Stimulated activated effector memory CD8-positive, alpha-beta T cell treated with anti-CD3 and anti-CD28 coated beads, Interleukin-12 subunit alpha, Interleukin-12 subunit beta, amount 100 ng/mL, for 72 hours (primary cell): Measurements from ENCODE around the gene CLDN9.
"Not testable (repeated sequence)": the region's sequence is repeated elsewhere in the genome, so short reads cannot be mapped to it uniquely, and the experiment has no call there.

Experiments
- ATAC-seq: fragments of 150-1000 bp; cut with Tn5 transposase; 2 replicates; pipeline ENCODE4 v1.10.0; 2021
- DNase-seq, 2 donors: peaks; one replicate each; pipeline ENCODE4 v3.0.0; 2021 to 2022; ENCODE audit warnings: low spot score in 2 of 2
- H3K27ac Mint-ChIP-seq: one replicate; pipeline ENCODE4 v1.8.0; 2022; ENCODE audit warnings: mild to moderate bottlenecking, mixed read lengths
- H3K36me3 Mint-ChIP-seq: one replicate; pipeline ENCODE4 v1.8.0; 2022; ENCODE audit warnings: mild to moderate bottlenecking, mixed read lengths
- H3K4me1 Mint-ChIP-seq: one replicate; pipeline ENCODE4 v1.8.0; 2022; ENCODE audit warnings: mixed read lengths
- H3K4me3 Mint-ChIP-seq: one replicate; pipeline ENCODE4 v1.8.0; 2022; ENCODE audit warnings: mild to moderate bottlenecking, mixed read lengths
- H3K9me3 Mint-ChIP-seq: one replicate; pipeline ENCODE4 v1.8.0; 2022; ENCODE audit warnings: mixed read lengths

The CLDN9 gene

DNA sequence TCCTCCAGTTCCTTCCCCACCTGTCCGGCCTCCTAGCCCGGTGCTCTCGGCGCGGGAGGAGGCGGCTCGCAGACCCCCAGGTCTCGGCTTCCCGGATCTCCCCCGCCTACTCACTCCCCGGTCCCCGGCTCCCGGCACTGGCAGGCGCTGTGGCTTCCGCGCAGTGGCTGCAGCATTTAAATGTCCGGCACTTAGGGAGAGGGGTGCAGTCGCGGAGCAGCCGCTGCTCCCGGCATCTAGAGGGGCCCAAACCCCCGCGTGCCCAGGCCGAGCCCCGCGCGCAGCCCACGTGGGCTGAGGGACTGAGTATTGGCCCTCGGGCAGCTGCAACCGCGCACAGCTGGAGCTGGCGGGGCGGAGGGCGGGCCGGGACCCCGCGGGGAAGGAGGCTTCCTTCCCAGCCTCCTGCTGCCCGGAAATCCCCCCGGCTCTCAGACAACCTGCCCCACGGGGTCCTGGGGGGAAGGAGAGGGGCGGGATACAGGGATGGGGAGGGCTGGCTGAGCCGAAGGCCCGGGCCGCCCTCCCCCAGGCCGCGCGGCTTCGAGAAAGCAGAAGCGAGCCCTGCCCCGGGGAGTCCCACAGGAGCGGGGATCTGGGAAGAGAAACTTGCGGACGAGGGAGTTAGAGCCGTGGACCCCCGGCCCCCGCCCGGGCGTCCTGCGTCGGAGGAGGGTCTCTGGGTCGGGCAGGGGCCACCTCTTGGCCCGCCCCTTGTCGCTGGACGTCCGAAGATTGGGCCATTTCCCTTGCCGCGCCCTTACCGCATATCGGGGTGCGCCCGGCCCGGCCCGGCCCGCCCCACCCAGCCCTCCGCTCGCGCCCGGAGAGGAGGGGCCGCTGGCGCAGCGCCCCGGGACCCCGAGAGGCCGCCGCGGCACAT is 33.3 kb downstream of the CLDN9 start, which contains the start of gene MMP25:
Gene MMP25, plus strand, starts transcription at position 804 of the 883 bp plus-strand sequence. CDS start 357 bp downstream, outside the sequence.
- peak within 1 kb of the TSS; percentile 76 for H3K4me3 Mint-ChIP-seq
- H3K36me3 Mint-ChIP-seq = peaks cover 30% of the 10 kb centered on the region
- DNase-seq = peak in 1 of 2 donors; percentile 75
- peaks cover 26% of the 10 kb centered on the region for H3K4me1 Mint-ChIP-seq
- ATAC-seq = peak; percentile 57
- H3K27ac Mint-ChIP-seq = peak within 1 kb of the TSS; percentile 68
- H3K9me3 Mint-ChIP-seq = no peaks in the 10 kb centered on the region

DNA sequence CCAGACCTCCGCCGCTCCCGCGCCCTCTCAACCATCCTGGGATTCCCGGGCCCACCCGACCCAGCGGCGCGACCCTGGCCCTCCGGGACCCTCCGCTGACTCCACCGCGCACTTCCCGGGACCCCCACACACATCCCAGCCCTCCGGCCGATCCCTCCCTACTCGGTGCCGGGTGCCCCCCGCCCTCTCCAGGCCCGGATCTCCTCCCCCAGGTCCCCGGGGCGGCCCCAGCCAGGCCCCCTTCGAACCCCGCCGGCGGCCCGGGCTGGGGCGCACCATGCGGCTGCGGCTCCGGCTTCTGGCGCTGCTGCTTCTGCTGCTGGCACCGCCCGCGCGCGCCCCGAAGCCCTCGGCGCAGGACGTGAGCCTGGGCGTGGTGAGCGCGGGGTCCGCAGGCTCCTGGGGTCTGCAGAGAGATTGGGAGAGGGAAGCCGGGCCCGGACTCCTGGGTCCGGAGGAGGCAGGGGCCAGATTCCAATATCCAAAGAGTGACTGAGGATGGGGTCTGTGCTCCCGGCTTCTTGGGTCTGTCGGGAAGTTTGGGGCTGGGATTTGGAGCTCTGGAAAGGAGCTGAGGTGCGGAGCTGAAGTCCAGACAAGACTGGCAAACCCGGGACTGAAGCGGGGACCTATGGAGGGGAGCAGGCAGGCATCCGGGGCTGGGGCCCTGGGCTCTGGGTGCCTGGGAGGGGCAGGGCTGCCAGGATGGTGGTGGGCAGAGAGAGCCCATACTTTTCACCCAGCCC is 34.1 kb downstream of the CLDN9 start:
- Mint-ChIP-seq H3K27ac (peak overlapping the region; percentile 45), H3K9me3 (no peaks in the 10 kb centered on the region), H3K4me1 (peaks cover 32% of the 10 kb centered on the region), H3K36me3 (peaks cover 37% of the 10 kb centered on the region), H3K4me3 (peak overlapping the region; percentile 76)
- DNase-seq = no peak
- peak; percentile 45 for ATAC-seq

DNA sequence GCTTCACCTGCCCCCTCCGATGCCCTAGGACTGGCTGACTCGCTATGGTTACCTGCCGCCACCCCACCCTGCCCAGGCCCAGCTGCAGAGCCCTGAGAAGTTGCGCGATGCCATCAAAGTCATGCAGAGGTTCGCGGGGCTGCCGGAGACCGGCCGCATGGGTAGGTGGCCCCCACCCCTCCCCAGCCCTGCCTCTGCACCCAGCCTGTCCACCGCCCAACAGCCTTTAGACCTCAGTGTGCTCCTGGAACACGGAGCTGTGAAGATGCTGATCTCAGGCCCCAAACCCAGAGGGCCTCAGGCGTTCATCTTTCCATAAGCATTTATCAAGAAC is 34.6 kb downstream of the CLDN9 start:
- peak overlapping the region; percentile 76 for H3K4me3 Mint-ChIP-seq
- peak; percentile 9 for ATAC-seq
- DNase-seq = no peak
- H3K36me3 Mint-ChIP-seq = peaks cover 42% of the 10 kb centered on the region
- H3K27ac Mint-ChIP-seq = peak overlapping the region; percentile 45
- H3K9me3 Mint-ChIP-seq = no peaks in the 10 kb centered on the region
- peaks cover 37% of the 10 kb centered on the region for H3K4me1 Mint-ChIP-seq

DNA sequence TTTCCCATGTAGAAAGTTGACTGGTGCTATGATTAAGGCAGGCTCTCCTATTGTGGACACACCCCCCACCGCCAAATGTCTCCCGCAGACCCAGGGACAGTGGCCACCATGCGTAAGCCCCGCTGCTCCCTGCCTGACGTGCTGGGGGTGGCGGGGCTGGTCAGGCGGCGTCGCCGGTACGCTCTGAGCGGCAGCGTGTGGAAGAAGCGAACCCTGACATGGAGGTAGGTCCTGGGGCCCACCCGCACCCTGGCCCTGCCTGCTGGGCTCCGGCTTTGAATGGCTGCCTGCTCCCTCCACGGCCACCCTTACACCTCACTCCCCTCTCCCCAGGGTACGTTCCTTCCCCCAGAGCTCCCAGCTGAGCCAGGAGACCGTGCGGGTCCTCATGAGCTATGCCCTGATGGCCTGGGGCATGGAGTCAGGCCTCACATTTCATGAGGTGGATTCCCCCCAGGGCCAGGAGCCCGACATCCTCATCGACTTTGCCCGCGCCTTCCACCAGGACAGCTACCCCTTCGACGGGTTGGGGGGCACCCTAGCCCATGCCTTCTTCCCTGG is 37.3 kb downstream of the CLDN9 start:
- Mint-ChIP-seq H3K36me3 (peaks cover 59% of the 10 kb centered on the region), H3K9me3 (no peaks in the 10 kb centered on the region), H3K4me3 (no peak overlapping the region), H3K4me1 (peaks cover 49% of the 10 kb centered on the region), H3K27ac (peak overlapping the region; percentile 50)
- DNase-seq (no peak), ATAC-seq (no peak)

DNA sequence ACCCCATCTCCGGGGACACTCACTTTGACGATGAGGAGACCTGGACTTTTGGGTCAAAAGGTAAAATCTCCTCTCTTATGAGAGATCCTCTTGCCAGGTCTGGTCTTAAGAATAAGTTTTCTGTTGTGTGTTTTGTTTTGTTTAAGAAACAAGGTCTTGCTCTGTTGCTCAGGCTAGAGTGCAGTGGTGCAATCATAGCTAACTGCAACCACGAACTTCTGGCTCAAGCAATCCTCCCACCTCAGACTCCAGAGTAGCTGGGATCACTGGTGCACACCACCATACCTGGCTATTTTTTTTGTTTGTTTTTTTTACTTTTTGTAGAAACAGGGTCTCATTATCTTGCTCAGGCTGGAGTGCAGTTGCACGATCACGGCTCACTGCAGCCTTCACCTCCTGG is 37.8 kb downstream of the CLDN9 start:
- no peak for DNase-seq
- Mint-ChIP-seq H3K36me3 (peaks cover 59% of the 10 kb centered on the region), H3K4me1 (peaks cover 49% of the 10 kb centered on the region), H3K27ac (peak overlapping the region; percentile 50), H3K9me3 (no peaks in the 10 kb centered on the region), H3K4me3 (no peak overlapping the region)
- ATAC-seq = no peak

DNA sequence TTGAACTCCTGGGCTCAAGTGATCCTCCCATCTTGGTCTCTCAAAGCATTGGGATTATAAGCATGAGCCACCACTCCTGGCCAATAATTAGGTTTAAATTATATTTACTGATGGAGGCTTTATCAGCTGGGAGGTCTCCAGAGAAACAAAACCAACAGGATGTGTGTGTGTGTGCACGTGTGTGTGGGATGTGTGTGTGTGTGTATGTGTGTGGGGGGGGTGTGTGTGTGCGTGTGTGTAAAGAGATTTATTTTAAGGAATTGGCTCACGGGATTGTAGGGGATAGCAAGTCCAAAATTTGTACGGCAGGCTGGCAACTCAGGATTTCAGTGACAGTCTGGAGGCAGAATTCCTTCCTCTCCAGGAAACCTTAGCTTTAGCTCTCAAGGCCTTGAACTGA is 38.3 kb downstream of the CLDN9 start:
- DNase-seq (no peak), ATAC-seq (no peak)
- Mint-ChIP-seq H3K4me3 (no peak overlapping the region), H3K36me3 (peaks cover 62% of the 10 kb centered on the region), H3K9me3 (no peaks in the 10 kb centered on the region), H3K27ac (peak overlapping the region; percentile 50), H3K4me1 (peaks cover 54% of the 10 kb centered on the region)

DNA sequence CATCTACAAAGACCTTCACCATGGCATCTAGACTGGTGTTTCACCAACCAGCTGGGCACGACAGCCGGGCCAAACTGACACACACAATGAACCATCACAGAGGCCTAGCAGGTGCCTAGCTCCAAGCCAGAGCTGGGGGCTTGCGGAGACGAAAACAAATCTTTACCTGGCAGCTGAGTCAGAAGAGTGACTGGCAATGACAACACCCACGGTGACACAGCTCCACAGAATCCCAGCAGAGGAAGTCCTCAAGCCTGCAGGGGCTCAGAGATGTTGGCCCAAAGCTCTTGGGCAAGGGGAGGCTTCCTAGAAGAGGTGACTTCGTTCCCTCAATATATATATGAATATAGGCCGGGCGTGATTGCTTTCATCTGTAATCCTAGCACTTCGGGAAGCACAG is 38.8 kb downstream of the CLDN9 start:
- Mint-ChIP-seq H3K4me1 (peaks cover 59% of the 10 kb centered on the region), H3K4me3 (no peak overlapping the region), H3K9me3 (no peaks in the 10 kb centered on the region), H3K36me3 (peaks cover 66% of the 10 kb centered on the region), H3K27ac (no peak overlapping the region)
- no peak for ATAC-seq
- no peak for DNase-seq

DNA sequence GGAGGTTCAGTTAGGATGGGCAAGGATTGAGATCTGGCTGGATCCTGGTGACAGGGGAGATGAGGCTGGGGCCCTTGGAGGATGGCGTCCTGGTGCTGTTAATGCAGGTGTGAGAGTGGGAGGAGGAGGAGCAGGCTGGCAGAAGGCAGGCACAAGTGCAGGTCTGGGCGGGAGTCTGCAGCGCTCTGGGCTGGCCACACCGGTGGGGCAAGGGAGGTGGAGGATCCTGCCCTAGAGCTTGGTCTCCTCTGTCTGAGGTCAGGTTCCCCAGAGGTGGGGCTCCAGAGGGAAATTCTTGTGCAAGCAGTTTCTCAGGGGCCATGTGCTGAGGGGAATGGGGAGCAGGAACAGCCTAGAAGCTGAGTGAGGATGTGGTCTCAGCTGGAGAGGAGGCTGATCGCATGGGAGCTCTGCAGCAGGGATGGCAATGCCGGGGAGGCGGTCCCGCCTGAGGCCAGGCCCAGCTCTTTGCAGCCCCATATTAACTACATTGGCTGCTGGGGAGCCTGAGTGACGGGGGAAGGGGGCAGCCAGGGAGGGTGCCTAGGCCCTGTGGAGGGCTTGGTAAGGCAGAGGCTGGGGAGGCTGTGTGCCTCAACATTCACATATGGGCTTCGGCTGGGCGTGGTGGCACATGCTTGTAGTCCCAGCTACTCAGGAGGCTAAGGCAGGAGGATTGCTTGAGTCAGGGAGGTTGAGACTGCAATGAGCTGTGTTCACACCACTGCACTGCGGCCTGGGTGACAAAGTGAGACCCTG is 40.0 kb downstream of the CLDN9 start:
- Mint-ChIP-seq H3K27ac (peak overlapping the region; percentile 76), H3K4me1 (peaks cover 71% of the 10 kb centered on the region), H3K36me3 (peaks cover 73% of the 10 kb centered on the region)
- H3K4me3 Mint-ChIP-seq, DNase-seq, H3K9me3 Mint-ChIP-seq: not testable (repeated sequence)
- ATAC-seq = peak; percentile 72

DNA sequence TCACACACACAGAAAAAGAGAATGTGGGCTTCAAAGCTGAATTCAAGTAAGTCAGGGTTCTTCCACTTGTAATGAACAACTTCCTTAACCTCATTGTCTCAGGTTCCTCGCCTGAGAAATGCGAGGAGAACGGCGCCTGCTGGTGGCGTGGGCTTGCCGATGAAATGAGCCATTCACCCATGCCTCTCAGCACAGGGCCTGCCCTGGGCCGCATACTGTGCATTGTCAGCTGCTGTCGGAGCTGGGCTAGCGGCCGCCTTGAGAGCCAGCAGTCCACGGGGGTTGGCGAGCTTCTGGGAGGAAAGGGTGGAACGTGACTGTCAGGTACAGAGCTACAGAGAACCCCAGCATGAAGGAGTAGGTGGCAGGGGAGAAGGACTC is 40.6 kb downstream of the CLDN9 start:
- Mint-ChIP-seq H3K4me1 (peaks cover 67% of the 10 kb centered on the region), H3K4me3 (peak overlapping the region; percentile 77), H3K36me3 (peaks cover 70% of the 10 kb centered on the region)
- not testable (repeated sequence) for H3K9me3 Mint-ChIP-seq, DNase-seq, H3K27ac Mint-ChIP-seq
- ATAC-seq = peak; percentile 49

DNA sequence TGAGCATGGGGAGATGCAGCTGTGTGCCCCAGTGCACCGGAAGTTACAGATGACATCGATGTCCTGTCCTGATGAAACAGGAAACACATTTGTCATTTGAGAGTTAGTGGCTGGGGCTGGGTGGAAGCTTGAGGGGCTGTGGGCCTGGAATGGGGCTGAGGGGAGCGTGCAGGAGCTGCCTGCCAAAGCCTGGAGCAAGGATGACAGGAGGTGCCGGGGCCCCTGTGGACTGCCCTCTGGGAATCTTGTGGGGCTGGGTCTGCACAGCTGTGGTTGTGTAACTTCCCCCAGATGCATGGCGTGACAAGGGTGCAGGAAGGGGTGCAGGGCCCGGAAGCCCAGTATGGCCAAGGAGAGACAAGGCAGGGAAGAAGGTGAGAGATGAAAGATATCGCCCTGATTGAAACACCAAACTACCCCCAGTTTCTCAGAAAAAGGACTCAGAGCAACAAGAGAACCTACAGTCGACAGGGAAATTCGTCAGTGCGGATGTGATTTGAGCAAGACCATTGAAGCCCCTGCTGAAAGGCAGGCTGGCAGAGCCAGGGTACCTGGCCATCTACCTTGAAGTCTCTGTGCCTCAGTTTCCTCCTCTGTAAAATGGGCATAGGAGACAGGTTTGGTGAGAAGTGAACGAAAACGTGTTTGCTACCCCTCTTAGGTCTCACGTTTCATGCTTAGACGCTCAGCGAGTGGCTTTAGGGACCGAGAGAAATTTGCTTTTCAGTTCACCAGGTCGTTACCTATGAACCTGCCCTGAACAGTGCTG is 42.4 kb downstream of the CLDN9 start:
- H3K4me1 Mint-ChIP-seq = peaks cover 71% of the 10 kb centered on the region
- DNase-seq (no peak), ATAC-seq (peak; percentile 2)

DNA sequence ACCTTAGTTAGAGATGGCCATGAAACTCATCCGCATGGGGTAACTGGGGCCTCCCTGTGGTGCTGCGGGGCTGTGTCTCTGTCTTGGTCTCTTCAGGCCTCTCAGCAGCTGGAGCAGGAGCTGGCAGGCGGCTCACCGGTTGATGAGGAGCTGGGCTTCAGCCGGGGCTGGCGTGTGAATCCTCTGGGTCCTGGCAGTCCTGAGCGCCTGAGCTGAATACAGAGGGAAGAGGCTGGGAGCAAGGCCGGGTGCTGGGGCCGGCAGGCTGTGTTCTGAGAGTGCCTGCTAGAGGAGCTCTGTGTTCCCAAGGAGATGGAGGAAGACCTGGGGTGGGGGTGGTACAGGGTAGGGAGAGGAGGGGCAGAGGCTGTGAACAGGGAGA is 43.0 kb downstream of the CLDN9 start:
- Mint-ChIP-seq H3K27ac (peak overlapping the region; percentile 90), H3K36me3 (peaks cover 73% of the 10 kb centered on the region), H3K4me1 (peaks cover 75% of the 10 kb centered on the region), H3K4me3 (peak overlapping the region; percentile 77)
- not testable (repeated sequence) for ATAC-seq, H3K9me3 Mint-ChIP-seq, DNase-seq

More for the DNA sequence above, 42.4 kb downstream of the CLDN9 start:
- Mint-ChIP-seq H3K4me3 (peak overlapping the region; percentile 77), H3K9me3 (no peaks in the 10 kb centered on the region), H3K36me3 (peaks cover 76% of the 10 kb centered on the region), H3K27ac (peak overlapping the region; percentile 90)

DNA sequence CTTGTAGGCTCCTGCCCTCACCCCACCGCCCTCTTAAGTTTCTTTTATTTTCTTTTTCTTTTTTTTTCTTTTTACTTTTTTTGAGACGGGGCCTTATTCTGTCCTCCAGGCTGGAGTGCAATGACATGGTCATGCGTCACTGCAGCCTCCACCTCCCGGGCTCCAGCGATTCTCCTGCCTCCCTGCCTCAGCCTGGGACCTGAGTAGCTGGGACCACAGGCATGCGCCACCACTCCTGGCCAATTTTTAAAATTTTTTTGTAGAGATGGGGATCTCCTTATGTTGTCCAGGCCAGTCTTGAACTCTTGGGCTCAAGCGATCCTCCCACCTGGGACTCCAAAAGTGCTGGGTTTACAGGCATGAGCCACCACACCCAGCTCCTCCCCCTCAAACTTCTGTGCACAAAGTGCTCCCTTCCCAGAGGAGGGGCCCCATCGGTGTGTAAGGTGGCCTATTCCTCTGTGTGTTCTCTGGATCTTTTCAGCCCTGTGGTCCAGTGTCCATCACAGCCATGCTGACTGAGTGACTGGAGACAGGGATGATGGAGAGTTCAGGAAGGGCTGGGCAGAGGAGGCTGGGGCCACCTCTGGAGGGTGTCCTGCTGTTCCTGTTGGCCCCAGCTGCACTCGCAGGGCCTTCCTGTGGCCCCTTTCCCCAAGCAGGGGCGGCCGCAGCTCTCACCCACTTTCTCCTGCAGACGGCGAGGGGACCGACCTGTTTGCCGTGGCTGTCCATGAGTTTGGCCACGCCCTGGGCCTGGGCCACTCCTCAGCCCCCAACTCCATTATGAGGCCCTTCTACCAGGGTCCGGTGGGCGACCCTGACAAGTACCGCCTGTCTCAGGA is 43.8 kb downstream of the CLDN9 start:
- H3K4me3 Mint-ChIP-seq = peak overlapping the region; percentile 77
- peak overlapping the region; percentile 90 for H3K27ac Mint-ChIP-seq
- ATAC-seq = no peak
- peaks cover 69% of the 10 kb centered on the region for H3K4me1 Mint-ChIP-seq
- no peaks in the 10 kb centered on the region for H3K9me3 Mint-ChIP-seq
- peaks cover 69% of the 10 kb centered on the region for H3K36me3 Mint-ChIP-seq
- no peak for DNase-seq

DNA sequence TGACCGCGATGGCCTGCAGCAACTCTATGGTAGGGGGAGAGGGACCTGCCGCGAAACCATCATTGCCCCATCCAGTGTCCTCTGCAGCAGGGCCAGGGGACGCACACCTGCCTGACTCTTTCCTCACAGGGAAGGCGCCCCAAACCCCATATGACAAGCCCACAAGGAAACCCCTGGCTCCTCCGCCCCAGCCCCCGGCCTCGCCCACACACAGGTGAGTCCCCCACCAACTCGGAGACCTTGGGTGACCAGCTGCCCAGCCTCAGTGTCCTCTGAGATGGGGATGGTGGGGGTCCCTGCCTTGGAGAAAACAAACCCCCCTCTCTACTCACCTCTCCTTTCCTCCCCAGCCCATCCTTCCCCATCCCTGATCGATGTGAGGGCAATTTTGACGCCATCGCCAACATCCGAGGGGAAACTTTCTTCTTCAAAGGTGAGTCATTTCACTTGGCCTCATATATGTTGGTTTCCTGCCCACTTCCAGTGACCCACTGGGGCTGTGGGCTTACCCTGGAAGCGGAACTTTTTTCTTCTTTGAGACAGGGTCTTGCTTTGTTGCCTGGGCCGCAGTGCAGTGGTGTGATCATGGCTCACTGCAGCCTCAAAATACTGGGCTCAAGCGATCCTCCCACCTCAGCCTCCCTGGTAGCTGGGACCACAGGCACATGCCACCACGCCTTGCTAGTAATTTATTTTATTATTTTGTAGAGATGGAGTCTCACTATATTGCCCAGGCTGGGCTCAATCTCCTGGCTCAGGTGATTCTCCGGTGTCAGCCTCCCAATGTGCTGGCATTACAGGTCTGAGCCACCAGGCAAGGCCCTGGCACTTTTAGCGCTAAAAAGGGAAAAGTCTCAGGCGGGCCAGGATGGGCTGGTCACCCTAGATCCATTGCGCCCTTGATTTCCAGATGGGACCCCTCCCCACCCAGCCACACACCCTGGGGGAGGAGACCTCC is 44.7 kb downstream of the CLDN9 start:
- Mint-ChIP-seq H3K36me3 (peaks cover 60% of the 10 kb centered on the region), H3K4me3 (peak overlapping the region; percentile 77), H3K27ac (peak overlapping the region; percentile 90), H3K9me3 (no peaks in the 10 kb centered on the region), H3K4me1 (peaks cover 62% of the 10 kb centered on the region)
- ATAC-seq (no peak), DNase-seq (no peak)
